NCI-H128 (cell line): ENCODE data around the gene CLTCL1.
A peak's percentile ranks its signal among the peaks of the same experiment; 100 is the strongest.
"Not testable (repeated sequence)": the region's sequence is repeated elsewhere in the genome, so short reads cannot be mapped to it uniquely, and the experiment has no call there.

Source experiments
- DNase-seq: peaks from one replicate; lab custom pipeline; 2025; ENCODE audit not compliant: unreplicated experiment; lab: John Stamatoyannopoulos, UW

Gene CLTCL1

DNA sequence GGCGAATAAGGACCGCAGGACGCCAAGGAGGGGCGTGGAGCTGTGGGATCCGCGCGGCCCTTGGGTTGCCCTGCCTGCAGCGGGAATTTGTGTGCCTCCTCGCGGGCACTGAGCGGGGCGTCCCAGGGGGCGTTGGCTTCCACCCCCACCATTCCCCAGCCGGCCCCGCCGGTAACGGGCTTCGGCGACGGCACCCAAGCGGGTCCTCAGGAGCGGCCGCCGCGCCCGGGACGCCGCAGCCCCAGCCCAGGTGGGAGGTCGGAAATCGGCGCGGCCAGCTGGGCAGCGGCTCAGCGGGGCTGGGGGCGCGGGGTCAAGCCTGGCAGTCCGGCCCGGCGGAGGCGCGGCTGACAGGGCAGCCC lies 320 bp downstream of the CLTCL1 start:
- DNase-seq, result no peak

DNA sequence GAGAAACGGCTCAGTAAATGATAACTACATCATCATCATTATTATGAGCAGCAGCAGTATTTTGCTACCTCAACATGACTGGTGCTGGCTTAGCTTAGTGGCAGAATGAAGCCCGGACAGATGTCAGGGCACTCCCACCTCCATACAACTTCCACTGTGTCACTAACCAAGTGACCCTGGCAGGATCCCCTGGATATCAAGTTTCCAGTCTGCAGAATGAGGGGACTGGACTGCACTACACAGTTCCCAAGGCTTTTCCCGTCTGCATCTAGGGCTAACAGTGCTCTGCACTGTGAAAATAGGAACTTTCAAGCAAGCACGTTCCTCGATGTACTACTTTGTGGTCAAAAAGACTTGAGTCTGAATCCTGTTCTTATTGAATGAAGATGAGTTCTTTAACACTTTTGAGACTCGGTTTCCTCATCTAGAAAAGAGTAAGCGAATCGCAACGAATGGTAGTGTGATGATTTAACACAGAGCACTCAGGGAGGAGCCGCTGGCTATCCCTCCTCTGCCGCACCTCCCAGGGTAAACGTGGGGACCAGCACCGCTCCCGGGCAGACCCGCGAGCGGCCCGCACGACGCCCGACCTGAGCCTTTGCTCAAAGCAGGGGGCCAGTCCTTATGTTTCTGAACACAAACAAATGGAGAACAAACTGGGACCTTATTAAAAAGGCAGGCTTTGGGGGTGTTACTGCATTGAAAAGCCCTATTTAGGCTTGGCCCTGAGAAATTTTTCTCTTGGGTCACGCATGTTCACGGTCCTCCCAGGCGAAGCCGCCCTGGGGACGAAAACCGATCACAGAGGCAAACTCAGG lies 910 bp downstream of the CLTCL1 start:
- DNase-seq, result no peak

- DNase-seq, result no peak
Observed at GRCh38 chr22:19289475-19290161, 1.9 kb downstream of the CLTCL1 start.

DNA sequence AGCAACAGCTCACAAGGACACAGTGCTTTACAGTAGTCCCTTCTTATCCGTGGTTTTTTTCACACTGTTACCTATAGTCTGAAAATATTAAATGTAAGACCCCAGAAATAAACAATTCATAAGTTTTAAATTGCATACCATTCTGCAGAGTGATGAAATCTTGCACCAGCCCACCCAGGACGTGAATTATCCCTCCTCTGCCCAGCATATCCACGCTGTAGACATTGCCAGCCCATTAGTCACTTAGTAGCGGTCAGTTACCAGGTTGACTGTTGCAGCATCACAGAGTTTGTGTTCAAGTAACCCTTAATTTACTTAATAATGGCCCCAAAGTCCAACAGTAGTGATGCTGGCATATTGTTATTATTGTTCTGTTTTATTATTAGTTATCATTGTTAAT lies 3.6 kb downstream of the CLTCL1 start:
- DNase-seq, result no peak

GRCh38 chr22:19287076-19287707 lies 4.3 kb downstream of the CLTCL1 start:
- DNase-seq, result peak; percentile 29

DNA sequence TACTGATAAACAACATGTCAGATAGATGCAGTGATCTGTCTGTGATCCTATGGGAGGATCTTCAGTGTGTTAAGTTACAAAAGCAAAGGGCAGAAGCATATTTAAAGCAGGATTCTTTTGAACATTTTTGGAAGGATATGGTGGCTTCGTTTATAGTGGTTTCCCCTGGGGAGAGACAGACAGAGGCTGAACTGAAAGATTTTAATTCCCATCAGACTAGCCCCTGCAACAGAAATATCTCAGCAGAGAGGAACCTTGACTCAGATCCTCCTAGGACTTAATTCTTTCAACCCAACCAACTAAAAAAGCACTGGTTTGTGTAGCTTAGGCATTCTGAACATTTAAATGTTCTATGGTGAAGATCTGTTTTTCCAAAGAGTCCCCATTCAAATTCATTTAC lies 5.7 kb downstream of the CLTCL1 start:
- no peak for DNase-seq

GRCh38 chr22:19279143-19279542 lies 12.4 kb downstream of the CLTCL1 start:
- not testable (repeated sequence) for DNase-seq

- DNase-seq, result no peak
Observed at GRCh38 chr22:19277785-19278184, 13.7 kb downstream of the CLTCL1 start.

DNA sequence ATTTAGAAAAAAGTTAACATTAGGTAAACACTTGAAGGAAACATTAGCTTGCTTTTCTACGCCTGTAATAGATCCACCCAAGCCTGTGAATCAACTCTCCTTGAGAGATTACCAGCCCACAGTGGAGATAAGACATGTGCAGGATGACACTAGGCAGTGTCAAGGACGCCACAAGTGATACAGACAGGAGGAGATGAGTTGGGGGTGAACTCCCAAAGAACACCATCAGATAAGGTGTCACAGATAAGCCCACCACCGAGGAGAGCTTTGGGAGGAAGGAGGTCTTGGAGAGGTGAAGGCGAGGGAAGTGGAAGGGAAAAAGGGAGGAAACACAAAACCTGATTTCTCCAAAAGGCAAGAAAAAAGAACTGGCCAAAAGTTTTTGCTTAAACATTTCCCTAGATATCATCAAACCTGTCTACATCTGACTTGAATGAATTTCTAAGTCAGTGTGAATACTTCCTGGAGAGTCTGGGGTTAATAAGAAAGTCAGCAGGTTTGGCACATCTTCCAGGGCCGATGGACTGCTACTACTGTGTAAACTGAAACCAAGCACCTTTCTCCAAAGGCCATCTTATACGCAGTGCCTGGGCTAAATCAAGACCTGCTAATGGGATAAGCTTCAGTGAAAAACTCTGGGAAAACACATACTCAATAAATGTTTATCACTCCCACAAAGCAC lies 15.5 kb downstream of the CLTCL1 start:
- no peak for DNase-seq

GRCh38 chr22:19275513-19275912 lies 16.0 kb downstream of the CLTCL1 start:
- DNase-seq, result no peak

DNA sequence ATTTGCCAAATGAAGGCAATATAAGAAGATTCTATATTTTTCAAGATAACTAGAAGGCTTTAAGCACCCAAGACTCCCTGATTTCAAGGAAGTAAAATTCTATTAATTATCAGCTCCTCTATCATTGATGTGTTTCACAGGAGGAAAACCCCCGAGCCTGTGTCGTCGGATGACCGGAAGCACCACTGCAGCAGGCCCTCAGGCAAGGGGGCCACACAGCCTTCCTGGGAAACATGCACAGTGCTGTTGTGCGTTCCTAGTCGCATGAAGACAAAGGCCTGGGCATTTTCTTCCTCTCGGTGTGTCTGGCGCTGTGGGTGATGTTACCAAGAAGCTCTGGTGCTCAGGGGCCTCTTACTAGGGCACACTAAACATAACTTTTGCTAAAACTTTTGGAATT lies 16.4 kb downstream of the CLTCL1 start:
- no peak for DNase-seq

DNA sequence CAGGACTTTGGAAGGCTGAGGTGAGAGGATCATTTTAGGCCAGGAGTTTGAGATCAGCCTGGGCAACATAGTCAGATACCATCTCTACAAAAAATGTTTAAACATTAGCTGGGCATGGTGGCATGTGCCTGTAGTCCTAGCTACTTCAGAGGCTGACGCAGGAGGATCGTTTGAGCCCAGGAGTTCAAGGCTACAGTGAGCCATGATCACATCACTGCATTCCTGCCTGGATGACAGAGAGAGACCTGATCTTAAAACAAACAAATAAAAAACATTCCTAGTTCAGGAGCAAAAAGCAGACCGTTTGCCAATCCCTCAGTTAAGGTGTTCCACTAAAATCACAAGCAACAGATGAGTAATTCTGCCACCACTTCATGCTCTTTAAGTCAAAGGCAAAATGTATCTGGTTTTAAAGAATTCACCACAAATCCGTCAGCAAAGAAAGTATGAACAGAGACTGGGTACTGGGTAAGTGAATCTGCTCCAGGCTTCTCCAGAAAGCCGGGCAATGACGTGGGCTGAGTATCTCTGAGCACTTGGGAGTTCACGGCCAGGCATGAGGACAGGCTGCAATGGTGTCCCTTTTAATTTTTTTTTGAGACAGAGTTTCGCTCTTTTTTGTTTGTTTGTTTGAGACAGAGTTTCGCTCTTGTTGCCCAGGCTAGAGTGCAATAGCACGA lies 19.5 kb downstream of the CLTCL1 start:
- no peak for DNase-seq

DNA sequence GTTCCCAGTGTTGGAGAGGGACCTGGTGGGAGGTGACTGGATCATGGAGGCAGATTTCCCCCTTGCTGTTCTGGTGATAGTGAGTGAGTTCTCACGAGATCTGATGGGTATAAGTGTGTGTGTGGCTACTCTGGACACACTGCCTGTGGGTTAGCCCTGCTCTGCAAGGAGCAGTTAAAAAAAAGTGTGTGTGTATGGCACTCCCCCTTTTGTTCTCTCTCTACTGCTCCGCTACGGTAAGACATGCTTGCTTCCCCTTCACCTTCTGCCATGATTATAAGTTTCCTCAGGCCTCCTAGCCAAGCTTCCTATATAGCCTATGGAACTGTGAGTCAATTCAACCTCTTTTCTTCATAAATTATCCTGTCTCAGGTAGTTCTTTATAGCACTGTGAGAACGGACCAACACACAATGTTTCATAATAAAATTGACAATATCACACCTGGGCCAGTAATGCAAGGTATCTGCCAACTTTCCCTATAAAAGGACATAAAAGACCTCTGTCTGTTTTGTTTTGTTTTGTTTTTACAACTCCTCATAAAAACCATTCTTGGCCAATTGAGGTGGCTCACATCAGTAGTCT lies 20.2 kb downstream of the CLTCL1 start:
- no peak for DNase-seq

DNA sequence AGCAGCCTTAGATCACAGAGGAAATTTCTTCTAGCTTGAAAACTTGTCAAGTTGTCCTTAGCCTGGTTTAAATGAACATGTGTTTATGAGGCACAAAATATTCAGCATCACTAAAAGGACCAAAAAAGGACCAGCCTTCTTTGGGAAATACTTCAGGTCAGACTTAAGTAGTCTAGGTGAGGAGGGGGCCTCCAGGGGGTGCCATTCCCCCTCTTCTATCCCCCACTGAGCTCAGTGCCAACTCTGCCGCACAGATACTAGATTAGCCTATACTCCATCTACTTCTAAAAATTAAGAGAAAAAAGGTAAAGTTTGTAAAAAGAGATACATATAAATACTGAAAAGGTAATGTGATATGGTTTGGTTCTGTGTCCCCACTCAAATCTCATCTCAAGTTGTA lies 20.6 kb downstream of the CLTCL1 start:
- DNase-seq, result no peak

DNA sequence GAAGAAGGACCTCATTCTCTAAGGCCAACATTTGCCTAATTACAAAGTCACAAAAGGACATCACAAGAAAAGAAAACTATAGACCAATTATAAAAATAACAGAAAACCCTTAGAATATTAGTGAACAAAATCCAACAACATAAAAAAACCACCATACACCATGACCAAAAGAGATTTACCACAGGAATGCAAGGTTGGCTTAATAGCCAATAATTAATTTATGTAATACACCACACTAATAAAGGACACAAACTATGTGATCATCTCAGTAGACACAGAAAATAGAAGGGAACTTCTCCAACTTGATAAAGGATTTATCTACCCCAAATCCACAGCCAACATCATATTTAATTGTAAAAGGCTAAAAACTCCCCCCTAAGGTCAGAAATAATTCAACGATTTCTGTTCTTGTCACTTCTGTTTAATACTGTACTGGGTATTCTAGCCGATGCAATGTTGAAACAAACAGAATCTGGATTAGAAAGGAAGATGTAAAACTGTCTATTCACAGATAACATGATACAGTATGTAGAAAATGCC lies 24.9 kb downstream of the CLTCL1 start:
- DNase-seq, result no peak

DNA sequence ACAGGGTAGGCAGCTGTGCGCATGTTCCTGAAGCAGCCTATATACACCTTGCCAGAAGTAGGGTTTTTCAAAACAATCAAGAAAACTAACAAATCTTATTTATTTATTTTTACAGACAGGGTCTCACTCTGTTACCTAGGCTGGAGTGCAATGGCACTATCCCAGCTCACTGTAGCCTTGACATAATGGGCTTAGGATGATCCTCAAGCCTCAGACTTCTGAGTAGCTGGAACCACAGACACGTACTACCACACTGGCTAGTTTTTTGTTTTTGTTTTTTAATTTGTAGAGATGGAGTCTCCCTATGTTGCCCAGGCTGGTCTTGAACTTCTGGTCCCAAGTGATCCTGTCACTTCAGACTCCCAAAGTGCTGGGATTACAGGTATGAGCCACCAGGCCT lies 25.7 kb downstream of the CLTCL1 start:
- DNase-seq, result no peak

GRCh38 chr22:19260804-19261203 lies 30.7 kb downstream of the CLTCL1 start:
- DNase-seq, result no peak

GRCh38 chr22:19260194-19260593 lies 31.3 kb downstream of the CLTCL1 start:
- no peak for DNase-seq

- DNase-seq, result not testable (repeated sequence)
Observed at GRCh38 chr22:19258968-19259288, 32.6 kb downstream of the CLTCL1 start.

GRCh38 chr22:19258371-19258770 lies 33.1 kb downstream of the CLTCL1 start:
- no peak for DNase-seq

- not testable (repeated sequence) for DNase-seq
Observed at GRCh38 chr22:19256362-19256761, 35.2 kb downstream of the CLTCL1 start.
